GM19452 (cell line): ENCODE measurements around the gene TMEM50B.
"Not testable (repeated sequence)": the region's sequence is repeated elsewhere in the genome, so short reads cannot be mapped to it uniquely, and the experiment has no call there.

ENCODE experiments used
- ATAC-seq: cut with Tn5 transposase; IDR thresholded peaks from one replicate; pipeline ENCODE4 v1.9.1; 2021; ENCODE audit not compliant: unreplicated experiment

The TMEM50B gene

DNA sequence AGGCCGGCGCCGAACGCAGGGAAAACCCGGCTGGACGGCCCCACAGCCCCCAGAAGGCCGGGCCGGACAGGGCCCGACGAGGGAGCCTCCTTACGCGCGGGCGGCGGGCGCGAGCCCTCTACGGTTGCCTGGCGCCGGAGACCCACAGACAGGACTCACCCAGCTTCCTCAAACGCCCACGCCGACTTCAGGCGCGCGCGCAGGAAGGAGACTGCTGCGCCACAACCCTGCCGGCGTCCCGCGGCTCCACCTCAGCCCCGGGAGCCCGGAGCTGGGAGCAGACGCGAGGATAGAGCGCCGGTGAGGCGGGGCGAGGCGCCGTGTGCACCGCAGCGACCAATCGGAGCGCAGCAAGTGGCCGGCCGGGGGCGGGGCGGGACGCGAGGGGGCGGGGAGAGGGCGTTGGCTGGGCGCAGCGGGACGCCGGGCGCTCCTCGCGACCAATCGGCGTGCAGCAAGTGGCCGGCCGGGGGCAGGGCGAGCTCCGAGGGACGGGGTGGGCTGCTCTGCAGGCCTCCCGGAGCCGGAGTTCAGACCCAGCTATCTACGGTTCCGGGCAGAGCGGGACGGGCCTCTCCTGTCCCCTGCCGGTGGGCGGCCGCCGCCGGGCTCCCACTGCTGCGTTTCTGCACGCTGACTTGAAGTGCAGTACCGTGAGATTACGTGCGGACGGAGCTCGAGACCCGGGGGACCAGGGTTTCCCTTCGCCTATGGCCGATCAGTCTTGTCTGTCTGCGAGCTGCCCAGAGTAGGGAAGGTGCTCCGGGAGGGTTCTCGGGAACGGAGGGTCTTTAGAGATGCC, at the start of gene TMEM50B:
Gene TMEM50B (minus strand): TSS at position 296 of the 802 bp plus-strand sequence. CDS start 11,089 bp downstream, outside the sequence.
- ATAC-seq = peak; percentile 88

DNA sequence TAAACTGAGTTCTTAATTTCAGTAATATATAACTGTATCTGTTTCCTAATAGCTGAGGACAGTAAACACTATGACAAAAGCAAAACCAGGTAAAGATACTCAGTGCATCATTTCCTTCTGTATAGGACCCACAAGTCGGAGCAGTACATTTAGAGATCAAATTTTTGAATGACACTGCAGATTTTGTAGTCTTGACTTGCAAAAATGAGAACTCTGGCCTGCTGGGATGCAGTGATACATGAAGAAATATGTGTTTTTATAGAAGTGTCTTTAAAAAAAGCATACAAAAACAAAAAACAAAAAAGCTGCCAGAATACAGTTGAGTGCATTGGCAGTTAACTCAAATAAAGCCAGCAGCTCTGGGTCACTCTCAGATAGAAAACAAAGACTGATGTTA, 43.2 kb upstream of the TMEM50B start:
- ATAC-seq = no peak

DNA sequence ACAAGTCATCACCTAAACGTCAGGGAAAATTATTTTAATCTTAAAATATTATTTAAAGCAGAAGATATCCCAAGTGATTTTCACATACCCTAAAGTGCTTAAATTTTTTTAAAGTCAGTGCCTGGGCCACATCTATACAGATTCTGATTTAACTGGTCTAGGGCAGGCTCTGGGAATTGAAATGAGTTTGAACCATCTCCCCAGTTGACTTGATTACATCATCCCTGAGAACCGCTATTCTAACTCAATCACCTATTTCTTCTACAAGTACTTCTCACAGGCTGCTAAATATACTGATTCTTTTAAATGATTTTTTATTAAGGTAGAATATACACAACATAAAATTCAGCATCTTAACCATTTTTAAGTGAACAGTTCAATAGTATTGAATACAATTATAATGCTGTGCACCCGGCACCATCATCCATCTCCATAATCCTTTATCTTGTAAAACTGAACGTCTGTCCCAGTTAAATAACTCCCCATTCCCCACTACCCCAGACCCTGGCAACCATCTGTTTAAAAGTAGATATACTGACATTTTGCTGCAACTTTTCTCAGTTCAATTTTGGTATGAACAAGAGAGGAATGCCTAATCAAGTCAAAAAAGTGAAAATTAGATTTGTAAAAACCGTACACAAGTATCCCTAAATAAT, 42.7 kb upstream of the TMEM50B start:
- no peak for ATAC-seq

DNA sequence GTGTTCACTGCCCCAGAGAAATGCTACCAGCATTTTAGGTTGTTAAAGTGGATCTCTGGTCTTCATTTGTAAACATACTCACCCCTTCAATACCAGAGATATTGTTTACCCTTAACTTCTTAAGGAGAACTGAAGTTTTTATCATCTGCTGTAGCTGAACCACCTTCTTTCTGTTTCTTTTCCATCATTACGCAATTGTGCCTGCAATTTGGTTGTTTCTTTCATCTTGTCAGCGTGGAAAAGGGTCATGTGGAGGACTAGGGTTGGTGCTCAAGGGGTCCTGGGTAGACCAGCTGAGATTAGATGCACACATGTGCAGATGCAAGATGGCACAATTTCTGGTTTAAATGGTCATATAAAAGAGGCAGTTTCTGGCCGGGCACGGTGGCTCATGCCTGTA, 39.1 kb upstream of the TMEM50B start:
- ATAC-seq = no peak

DNA sequence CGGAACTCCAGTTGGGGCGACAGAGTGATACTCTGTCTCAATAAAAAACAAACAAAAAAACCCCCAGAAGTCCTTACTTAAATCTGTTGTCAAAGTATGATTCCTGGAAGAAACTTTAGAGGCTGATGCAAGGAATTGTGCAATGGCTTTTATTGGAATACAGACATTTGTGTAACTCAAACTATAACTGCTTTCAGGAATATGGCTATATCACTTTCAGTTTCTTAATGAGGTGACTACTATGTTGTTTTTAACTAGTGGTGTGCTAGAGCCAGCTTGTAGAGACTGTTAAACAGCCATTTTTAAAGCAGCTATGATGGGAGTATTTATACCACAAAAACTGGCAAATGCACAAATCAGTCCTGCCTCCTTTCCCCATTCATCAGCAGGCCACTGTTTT, 34.5 kb upstream of the TMEM50B start:
- ATAC-seq = no peak

DNA sequence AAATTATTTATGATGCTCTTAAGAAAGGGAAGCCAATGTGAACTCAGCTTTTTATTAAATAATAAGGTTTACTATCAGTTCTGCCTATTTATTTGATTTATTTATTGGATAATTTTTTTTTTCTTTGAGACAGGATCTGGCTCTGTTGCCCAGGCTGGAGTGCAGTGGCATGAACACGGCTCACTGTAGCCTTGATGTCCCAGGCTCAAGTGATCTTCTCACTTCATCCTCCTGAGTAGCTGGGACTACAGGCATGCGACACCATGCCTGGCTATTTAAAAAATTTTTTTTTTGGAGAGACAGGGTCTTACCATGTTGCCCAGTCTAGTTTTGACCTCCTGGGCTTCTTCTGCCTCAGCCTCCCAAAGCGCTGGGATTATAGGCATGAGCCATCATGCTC, 32.7 kb upstream of the TMEM50B start:
- no peak for ATAC-seq

DNA sequence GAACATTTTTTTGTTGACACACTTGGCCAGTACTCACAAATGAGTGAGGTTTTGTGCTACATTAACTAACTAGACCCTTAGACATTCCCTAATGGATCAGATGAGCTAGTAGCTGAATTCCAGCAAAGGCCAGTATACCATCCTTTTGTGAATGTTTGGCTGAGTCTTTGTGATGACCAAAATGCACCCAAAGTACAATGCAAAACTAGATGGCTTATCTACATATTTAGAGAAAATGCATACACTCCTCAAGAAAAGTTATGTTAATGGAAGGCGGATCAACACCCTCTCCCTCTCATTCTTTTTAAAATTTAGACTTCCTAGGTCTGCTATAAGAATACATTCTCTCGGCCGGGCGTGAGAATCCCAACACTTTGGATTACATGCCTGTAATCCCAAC, 31.9 kb upstream of the TMEM50B start:
- no peak for ATAC-seq

DNA sequence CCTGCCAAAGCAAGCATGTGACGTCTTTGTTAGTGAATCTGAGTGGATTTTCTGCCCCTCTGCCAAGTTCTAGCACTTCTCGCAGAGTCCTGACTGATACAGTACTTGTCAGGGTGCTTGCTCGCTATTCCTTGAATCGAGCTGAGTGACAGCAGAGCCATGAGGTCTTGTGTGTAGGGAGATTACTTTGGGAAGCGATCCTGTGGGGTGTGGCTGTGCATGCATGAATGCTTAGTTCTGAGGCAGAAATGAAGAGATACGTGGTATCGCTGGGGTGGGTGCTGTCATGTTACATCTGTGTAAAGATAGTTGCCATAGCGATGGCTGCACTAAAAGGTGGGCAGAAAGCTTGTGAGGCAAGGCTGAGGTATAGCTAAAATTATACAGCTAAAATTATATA, 31.1 kb upstream of the TMEM50B start:
- ATAC-seq = no peak

DNA sequence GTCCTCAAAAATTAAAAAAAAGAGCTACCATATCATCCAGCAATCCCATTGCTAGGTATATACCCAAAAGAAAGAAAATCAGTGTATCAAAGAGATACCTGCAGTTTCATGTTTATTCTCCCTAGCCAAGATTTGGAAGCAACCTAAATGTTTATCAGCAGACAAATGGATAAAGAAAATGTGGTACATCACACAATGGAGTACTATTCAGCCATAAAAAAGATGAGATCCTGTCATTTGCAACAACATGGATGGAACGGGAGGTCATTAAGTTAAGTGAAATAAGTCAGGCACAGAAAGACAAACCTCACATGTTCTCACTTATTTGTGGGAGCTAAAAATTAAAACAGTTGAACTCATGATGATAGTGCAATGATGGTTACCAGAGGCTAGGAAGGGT, 27.2 kb upstream of the TMEM50B start:
- ATAC-seq = not testable (repeated sequence)

DNA sequence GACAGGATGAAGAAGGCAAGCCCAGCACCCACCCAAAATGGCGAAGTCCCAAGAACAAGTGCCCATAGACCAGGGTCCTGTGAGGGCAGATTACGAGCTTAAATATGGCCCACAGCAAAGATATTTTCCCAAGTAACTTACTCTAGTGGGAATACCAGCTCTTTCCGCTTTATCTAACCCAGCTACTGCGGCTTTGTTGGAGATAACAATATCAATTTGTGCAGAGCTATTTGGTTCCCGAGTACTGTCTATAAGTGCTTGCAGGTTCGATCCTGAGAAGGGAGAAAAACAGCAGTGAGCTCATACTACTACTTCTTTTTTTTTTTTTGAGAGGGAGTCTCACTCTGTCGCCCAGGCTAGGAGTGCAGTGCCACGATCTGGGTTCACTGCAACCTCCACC, 26.1 kb upstream of the TMEM50B start:
- no peak for ATAC-seq

DNA sequence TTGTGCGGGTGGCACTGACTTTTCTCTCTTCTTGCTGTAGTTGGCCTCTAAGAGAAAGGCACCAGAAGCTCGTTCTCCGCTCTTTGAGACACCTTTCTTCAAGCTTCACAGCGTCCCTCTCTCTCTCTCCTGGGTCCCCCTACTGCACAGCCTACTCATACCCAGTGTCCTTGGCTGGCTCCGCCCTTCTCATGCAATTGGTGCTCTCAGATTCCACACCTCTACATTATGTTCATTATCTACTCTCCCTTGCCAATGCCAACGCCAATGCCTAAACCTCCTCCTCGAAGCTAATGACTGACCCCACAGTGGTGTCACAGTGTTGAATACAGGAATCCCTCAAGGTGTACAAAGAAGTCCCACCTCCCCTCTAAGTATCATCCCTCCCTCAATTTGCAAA, 16.6 kb upstream of the TMEM50B start:
- no peak for ATAC-seq

DNA sequence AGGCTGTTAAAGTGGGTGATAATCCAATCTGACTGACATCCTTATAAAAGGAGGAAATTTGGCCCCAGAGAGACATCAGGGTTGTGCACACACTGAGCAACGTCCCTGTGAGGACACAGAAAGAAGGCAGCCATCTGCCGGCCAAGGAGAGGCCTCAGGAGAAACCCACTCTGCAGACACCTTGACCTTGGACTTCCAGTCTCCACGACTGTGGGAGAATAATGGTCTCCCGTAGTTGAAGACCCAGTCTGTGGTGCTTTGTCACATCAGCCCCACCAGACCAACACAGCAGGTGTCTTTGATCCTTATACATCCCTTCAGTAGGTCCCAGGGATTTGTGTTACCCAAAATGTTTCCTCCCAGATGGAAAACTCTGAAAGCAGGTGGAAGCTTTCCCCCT, 16.0 kb upstream of the TMEM50B start:
- no peak for ATAC-seq

DNA sequence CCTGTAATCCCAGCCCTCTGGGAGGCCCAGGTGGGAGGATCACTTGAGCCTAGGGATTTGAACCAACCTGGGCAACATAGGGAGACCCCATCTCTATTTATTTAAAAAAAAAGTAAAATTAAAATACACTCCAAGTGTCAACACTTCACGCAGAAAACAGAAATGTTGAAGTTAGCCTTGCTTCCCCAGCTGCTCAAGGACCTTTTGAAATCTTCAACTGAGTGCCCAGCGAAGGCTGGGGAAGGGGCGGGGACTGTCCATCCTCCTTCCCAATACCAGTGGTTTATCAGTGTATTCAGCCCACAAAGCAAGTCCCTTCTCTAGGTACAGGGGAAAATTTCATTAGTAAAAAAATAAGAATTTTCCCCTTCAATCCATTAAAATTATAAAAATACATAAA, 14.0 kb upstream of the TMEM50B start:
- no peak for ATAC-seq

DNA sequence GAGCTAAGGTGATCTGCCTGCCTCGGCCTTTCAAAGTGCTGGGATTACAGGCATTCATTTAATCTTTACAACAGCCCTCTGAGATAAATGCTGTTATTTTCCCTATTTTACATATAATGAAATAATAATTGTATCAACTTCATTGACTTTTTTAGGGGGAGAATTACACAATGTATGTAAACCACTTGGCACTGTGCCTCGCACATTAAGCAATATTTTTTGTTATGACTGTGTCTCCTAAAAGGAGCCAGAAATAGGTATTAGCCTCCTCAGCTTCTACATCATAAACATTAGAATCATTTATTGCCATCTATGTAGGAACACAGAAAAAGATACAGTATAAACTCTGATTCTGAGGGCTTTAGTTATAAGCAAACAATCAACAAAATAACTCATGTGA, 12.8 kb upstream of the TMEM50B start:
- no peak for ATAC-seq

DNA sequence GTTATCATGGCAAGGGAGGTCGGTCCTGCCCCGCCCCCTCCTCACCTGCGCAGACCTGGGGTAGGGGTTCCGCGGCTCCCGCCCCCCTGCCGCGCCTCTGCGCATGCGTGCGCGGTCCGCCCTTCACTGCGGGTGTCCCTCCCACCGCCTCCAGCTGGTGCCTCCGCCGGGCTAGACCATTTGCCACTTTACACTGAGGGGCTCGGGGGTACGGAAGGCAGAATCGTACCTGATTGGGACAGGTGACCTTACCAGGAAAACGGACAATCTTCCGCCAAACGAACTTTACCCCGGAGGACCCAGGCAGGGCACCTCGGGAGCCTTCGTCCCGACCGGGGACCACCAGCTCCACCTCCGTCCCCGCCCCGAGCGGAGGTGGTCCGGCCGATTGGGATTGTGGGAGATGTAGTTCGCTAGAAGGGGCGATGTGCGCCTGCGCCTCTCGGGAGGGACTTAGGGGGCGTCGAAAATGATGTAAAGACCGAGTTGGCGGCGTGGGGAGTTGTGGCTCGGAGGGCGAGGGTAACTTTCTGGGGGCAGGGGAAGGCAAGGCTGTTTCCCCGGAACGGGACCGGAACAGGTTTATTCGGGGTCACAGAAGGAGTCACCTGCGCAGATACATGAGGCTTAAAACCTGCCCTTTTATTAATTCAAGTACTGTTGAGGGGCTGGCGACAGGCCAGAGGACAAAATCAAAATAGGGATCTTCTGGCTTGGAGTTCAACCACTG, 11.8 kb upstream of the TMEM50B start, which contains the start of gene DNAJC28:
Gene DNAJC28 (minus strand): TSS at position 344 of the 730 bp plus-strand sequence. CDS start 2,323 bp downstream, outside the sequence.
- peak; percentile 99 for ATAC-seq

DNA sequence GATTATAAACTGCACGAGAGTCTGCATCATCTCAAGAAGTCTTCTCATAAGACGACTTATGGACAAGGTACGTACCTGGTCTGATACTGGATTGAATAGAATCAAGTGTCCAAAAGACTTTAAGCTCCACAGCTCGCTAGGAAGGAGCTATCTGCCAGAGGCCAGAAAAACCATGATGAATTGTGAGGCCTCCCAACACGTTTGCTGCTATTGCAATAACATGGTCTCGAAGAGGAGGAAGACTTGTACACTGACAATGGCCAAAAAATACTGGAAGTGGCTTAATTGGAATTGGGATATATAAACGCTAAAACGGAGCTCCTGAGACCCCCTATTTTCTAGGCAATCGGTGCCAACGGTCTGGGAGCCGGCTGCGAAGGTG, 11.2 kb upstream of the TMEM50B start:
- ATAC-seq = no peak

DNA sequence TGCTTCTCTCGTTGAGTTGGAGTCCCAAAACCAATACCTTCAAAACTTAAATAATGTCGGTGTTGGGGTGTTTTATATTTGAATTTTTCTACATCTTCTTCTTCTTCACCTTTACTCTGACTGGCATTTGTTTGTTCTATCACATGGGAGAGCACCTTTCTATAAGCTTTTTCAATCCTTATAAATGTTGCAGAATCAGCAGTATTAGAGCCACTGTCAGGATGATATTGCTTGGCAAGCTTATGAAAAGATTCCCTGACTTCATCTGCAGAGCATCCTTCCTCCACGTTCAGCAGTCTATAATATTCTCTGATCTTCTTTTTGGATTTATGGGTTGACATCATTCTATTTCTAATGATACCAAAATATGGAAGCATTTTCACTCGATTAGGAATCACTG, 9.2 kb upstream of the TMEM50B start:
- ATAC-seq = no peak

DNA sequence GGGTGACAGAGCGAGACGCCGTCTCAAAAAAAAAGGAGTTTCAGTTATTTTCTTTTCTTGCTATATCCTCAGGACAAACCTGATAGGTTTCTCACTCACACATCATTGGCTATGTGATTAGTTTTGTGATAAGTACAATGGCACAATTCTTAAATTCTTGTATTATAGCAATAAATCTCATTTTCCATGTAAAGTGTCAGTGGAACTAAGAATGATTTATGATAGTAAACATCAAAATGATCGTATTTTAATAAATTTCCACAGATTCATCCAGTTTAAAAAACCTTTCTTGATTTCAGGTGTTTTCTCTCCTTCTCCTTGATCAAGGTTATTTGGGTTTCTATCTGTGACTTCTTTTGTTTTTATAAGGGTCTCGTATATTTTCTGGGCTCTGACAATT, 8.2 kb upstream of the TMEM50B start:
- ATAC-seq = no peak

DNA sequence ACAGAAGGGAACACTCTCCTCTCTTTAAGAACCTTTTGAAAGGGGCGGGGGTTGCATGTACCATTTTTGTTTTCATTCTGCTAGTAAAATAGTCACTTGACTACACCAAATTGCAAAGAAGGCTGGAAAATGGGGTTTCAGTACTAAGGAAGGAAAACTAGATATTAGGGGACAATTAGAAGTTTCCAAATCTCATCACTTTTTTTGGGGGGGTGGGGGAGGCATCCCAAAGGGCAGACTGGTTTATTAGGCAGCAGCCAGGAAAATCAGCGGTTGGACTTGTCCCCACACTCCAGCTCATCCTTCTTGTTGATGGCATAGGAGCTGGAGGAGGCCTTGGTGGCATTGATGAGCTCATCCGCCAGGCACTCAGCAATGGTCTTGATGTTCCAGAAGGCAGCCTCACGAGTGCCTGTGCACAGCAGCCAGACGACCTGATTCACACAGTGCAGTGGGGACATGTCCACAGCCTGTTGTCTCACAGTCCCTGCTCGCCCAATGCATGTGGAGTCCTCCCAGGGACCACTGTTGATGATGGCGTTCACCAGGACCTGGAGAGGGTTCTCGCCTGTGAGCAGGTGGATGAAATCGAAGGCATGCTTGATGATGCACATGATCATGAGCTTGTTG, 1.7 kb upstream of the TMEM50B start:
- no peak for ATAC-seq

DNA sequence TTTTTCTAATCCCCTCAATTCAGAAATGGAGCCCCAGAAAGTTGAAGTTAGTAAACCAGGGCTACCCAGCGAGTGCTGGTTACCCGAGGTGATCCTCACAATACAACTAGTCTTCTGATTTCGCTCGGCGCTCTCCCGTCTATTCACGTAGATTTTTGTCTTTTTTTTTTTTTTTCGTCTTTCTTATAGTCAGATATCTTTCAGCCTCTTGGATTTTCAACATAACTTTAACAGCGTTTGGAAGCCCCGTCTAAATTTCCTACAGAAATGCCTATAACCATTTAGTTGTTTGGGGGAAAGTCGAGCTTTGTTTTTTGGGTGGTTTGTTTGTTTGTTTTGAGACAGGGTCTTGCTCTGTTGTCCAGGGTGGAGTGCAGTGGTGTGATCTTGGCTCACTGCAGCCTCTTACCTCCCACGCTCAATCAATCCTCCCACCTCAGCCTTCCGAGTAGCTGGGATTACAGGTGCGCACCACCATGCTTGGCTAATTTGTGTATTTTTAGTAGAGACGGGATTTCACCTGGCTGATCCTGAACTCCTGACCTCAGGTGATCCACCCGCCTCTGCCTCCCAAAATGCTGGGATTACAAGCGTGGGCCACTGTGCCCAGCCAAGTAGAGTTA, 818 bp upstream of the TMEM50B start:
- no peak for ATAC-seq
